GM11168 (cell line): ENCODE measurements around the gene SLC9A5.

Experiments
- in situ Hi-C: fragments of 300-500 bp; cut with MboI; formaldehyde crosslinking; loops from one replicate; pipeline ENCODE4 v1.12.0; 2022; ENCODE audit warnings: low sequenced_read_pairs; ENCODE audit not compliant: unreplicated experiment

The SLC9A5 gene

DNA sequence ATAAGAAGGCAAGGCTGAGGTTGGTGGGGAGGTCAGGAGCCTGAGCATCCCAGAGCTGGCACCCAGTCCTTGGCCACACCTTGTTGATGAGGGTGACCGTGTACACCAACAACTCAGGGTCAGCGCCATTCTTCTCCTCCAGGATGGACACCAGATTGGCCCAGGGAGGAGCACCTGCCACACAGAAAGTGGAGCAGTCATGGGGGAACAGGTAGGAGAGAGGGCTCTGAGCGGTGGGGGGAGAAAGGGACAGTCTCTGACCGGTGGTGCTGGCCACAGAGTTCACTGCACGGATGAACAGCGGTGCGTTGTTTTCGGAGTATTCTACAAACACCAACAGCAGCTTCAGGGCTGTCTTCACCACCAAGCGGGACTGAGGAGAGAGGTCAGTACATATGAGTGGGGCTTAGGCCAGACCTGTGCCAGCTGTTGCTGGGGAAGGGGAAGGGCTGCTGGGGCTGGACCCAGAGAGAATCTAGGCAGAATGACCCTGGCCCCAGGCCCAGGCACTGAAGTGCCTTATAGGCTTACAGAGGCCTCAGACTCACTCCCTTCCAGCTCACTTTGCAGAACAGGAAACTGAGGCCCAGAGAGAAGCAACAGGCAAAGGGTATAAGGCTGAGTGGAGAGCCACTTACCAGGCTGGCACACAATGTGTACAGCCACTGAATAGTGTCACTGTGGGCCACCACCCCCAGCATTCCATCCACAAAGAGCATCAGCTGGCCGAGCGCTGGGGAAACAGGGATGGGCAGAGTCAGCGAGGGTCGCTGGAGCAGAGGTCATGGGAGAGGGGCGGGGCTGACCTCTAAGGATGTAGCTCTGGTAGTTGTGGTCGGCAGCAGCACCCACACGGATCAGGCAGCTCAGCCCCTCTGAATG lies 11.1 kb upstream of the SLC9A5 start:
- in situ Hi-C loops, result no loop called here

DNA sequence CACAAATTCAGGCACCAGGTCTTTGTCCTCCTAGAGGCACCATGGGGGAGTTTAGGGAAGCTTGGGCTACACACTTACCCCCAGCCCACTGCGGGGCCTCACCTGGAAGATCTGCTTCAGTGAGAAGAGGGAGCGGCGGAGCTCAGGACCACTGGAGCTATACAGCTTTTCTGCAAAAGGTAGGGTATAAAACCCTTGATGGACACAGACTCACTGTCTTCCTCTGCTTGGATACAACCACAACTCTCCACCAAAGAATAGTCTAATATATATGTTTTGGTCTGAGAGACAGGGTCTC lies 10.6 kb upstream of the SLC9A5 start:
- in situ Hi-C loops, result no loop called here

DNA sequence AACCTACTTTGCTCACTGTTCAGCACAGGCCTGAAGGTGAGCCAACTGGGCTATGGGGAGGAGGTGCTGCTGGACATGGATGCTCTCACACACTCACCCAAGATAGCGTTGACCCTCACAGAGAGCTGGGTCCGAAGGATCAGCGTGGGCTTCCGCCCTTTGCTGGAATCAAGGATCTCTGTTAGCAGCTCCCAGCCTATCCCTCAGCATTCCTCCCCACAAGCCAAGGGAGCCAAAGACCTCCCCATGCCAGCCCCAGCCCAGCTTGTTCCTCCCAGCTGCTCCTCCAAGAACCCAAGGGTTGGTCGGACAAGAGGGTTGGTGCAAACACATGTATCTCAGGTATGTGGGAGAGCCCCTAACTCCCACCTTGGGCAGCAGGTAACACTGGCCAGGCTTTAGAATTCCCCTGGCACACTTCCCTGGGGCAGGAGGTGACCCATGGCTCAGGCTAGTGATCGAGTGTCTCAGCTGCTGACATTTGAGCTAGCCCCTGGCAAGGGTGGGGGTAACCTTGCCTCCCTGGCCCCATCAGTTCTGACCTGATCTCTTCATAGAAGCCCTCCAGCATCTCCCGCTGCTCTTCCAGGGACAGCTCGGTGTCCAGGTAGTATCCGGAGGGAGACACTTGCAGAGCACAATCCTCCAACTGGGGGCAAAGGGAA lies 9.8 kb upstream of the SLC9A5 start:
- in situ Hi-C loops, result no loop called here

DNA sequence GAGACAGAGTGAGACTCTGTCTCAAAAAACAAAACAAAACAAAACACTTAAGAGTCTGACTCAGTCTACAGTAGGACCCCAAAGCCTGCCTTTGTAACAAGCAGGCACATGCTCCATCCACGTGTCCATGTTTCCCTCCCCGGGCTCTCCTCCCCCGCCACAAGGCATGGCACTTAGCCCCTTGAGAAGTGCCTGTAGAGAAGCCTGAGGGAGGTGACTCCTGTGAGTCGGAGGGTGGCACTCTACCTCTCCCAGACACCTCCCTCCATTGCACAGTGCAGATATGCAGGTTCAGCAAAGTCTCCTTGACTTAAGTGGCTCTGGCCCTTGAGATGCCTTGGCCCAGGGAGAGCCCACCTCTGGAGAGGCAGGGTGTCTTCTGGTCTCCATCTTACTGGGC lies 8.3 kb upstream of the SLC9A5 start:
- in situ Hi-C loops, result no loop called here

DNA sequence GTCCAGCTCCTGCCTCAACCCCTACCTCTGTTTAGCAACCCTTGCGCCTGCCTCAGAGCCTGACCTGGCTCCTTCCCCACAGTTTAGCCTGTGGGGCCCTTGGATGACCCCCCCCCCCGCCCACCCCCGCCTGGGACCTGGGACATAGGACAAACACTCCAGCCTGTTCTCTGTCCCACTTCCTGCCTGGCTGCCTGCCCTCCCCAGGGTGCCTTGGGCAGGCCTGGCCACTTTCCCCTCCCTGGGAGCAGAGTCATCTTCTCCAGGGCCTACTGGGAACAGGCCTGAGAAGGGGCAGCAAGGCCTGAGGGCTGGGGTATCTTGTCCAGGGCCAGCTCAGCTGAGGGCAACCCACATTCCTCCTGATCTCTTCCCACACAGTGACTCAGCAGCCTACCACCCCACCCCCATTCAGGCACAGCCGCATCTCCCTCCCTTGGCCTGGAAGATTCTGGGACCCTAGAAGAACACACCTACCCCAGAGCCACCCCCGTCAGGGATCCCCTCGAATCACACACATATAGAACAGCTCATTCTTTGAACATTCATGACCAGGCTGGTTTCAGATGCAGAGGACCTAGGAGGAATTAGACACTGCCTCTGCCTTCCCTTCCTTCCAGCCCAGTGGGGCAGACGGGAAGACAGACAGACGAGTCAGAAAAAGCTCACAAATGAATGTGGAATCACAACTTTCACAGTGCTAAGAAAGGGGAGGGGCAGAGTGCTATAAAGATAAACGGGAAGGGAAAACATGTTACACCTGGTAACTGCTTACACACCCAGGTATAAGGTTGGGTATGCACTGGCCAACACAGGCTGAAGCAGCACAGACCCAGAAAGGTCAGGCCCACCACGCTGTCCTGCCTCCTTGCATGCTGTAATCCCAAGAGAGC lies 7.5 kb upstream of the SLC9A5 start:
- in situ Hi-C loops, result no loop called here

DNA sequence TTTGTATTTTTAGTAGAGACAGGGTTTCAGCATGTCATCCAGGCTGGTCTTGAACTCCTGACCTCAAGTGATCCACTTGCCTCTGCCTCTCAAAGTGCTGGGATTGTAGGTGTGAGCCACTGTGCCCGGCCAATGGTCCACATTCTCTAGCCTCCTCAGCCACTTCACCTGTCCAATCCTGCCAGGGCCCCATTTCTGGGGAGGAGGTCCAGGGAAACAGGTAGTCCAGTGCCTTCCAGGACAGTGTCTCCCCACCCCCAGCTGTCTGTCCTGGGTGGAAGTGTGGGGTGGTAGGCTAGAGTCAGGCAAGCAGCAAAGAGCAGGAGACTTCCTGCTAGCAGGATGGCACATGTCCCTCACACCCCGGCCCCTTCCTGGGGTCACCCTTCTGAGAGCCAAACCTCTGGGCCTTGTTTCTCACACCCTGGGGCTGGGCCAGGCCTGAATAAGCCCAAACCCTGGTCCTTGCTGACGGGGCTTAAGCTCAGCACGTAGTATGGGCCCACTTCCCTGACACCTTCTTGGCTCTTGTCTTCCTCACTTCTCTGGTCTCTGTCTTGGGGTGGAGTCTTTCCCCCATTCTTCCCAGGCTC lies 6.5 kb upstream of the SLC9A5 start:
- in situ Hi-C loops, result no loop called here

DNA sequence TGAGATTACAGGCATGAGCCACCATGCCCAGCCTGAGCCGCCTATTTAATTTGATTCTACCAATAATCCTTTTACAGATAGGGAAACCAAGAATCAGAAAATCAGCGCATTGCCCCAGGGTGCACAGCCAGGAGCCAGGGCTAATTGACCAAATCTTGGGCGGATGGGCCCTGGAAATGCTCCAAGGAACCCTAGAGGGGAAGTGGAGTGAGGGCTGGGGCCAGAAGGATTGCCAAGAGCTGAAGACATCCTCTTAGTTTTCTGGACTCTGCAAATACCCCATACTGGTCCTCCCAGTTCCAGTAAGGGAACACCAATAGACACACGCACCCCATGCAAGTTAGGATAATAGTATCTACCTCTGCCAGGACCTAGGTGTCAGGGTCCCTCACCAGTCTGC lies 5.3 kb upstream of the SLC9A5 start:
- in situ Hi-C loops, result no loop called here

DNA sequence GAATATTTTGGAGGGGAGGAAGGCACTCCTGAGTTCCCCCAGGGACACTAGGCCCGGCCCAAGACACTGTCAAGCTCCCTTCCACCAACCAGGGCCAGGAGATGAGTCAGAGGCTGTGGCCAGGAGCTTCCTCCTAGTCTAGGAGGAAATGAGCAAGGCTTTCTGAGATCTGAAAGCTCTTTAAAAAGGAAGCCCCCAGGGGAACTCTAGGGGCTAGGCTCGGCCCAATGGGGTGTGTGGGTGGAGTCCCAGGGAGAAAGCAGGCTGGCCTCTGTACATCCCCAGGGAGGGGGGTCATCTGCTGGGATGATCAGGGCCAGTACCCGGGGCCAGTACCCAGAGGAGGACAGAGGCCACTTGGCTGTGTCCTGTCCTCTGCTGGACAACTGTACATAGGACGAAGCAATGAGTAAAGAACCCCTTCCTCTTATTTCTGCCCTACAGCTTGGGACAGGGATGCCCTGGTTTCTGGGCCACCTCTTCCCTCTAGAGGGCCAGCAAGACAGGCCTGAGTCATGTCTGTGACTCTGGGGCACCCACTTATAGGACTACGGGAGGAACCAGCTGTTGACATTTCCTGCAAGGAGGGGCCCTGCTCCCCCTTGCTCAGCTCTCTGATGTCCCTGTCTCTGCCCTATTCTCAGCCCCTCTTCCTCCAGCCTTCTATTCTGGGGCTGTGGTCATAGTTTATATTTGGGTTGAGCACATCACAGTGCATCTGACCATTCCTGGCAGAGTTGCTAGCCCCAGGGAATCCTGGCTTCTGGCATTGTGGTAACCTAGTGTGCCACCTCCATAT lies 4.2 kb upstream of the SLC9A5 start:
- in situ Hi-C loops, result no loop called here

DNA sequence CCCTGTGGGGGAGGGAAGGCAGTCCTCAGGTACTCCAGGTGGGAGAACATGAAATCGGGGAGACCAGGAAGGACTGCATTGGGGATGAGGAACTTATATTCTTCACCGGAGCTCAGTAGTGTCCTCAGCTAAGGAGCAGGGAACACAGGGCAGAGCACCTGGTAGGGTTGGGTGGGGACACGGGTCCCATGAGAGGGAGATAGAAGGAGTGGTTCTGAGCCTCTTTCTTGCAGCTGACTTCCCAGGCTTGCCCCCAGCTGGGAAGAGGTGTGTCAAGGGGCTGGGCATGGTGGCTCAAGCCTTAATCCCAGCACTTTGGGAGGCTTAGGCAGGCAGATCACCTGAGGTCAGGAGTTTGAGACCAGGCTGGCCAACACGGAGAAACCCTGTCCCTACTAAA lies 3.6 kb upstream of the SLC9A5 start:
- in situ Hi-C loops, result no loop called here

DNA sequence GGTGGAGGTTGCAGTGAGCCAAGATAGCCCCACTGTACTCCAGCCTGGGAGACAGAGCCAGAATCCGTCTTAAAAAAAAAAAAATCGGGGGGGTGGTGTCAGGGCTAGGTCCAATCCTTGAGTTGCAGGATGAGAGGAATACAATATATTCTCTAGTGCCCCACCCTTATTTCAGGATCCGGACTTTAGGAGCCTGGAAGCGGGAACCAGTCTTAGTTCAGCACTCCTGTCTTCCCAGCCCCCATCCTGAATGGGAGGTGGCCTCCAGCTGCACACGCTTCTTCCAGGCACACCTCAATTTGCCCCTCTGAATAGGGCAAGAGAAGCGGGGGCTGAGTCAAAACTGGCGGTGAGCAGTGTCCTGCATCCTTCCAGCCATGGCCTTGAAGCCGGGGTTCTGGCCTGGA lies 3.1 kb upstream of the SLC9A5 start:
- in situ Hi-C loops, result no loop called here

DNA sequence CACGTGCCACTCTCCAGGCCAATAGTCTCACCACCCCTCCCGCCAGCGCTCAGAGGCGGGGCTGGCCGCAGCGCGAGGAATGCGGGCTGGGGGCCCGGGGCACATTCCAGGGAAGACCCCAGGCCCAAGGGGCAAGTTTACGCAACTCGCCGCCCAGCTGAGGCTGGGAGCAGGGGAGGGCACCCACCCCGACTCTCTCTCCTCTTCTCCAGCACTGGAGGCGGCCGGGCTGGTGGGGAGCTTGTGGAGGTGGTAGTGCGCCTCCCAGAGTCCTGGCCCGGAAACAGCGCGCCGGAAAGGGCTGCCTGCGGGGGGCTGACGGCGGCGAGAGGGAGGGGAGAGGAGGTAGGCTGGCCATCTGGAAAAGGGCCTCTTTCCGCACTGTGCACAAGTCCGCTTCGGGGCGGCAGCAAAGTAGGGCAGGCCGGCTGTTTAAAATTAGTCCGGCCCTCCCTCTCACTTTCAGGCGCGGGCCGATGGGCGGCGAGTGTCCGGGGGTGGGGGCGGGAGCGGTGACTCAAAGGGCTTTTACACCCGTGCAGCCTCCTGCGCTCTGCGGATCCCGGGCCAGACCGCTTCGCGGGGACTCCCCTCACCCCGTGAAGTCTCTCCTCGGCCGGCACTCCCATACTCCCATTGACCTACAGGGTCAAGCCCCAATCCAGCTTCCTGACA lies 2.6 kb upstream of the SLC9A5 start:
- in situ Hi-C loops, result no loop called here

DNA sequence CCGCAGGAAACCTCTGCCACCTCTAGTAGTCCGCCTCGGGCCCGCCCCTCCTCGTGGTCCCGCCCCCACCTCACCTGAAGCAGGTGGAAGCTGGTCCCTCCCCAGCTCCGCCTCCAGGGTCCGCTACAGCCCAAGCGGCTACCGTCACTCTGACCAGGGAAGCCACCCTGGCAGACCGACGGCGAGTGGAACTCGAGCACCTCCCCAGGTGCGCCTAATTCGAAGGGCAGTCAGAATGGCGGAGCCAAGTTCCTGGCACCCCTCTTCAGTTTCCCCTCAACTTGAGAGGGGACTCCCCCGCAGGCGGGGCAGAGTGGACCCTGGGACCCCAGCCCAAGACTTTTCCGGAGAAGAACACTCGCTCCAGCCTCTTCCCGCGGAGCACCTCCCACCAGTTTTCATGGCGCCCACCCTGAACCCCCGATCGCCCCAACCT lies 2.0 kb upstream of the SLC9A5 start:
- in situ Hi-C loops, result no loop called here

DNA sequence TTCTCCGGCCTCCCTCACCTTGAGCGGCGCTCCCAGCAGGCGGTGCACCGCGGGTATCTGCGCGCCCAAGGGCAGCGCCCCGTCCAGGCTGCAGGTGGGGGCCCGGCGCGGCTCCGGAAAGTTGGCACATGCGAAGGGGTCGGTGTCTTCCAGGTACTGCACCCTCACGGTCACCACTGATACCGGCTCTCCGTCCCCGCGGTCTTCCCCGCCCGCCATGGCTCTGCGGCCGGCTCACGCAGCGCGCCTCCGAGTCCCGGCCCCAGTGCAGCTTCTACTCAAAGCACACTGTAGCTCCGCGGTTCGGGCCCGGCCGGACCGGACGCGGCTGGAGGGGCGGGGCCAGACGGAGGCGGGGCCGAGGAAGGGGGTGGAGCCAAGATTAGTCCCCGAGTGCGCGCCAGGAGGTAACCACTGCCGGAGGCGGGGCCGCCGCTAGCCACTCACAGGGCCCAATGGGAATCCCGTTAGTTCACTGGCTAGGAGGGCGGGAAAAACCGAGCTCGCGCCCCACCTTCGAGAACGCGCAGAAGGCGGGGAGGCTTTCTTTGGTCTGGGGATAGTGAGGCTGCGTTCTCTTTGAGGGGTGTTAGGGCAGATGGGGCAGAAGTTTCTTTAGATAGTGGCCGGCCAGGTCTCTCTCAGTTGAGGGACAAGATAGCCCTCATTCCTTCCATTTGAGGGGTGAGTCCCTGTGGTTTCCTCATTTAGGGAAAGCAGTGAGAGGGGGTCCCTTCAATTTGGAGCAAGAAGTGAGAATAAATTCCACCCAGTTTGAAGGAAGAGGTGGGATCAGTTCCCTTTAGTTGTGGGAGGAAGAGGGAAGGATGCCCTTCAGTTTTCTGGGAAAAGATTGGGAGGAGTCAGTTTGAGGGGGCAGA lies 1.3 kb upstream of the SLC9A5 start, which contains the start of gene FHOD1:
FHOD1 (minus strand) TSS at position 290 of the 881 bp plus-strand sequence; CDS start at position 219, 71 bp downstream.
- in situ Hi-C loops, result no loop called here

DNA sequence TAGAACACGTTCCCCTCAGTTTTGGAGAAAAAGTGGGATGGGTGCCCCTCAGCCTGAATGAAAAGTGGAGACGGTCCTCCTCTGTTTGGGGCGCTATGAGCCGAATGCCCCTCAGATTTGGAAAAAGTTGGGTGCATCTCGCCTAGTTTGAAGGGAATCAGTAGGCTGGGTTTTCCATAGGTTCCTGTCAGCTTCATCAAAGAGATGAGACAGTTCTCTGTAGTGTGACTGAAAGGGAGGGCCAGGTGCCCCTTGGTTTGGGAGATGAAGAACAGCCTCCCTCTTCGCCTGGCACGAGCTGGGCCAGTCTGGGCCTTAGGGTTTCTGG lies 742 bp upstream of the SLC9A5 start:
- in situ Hi-C loops, result no loop called here

DNA sequence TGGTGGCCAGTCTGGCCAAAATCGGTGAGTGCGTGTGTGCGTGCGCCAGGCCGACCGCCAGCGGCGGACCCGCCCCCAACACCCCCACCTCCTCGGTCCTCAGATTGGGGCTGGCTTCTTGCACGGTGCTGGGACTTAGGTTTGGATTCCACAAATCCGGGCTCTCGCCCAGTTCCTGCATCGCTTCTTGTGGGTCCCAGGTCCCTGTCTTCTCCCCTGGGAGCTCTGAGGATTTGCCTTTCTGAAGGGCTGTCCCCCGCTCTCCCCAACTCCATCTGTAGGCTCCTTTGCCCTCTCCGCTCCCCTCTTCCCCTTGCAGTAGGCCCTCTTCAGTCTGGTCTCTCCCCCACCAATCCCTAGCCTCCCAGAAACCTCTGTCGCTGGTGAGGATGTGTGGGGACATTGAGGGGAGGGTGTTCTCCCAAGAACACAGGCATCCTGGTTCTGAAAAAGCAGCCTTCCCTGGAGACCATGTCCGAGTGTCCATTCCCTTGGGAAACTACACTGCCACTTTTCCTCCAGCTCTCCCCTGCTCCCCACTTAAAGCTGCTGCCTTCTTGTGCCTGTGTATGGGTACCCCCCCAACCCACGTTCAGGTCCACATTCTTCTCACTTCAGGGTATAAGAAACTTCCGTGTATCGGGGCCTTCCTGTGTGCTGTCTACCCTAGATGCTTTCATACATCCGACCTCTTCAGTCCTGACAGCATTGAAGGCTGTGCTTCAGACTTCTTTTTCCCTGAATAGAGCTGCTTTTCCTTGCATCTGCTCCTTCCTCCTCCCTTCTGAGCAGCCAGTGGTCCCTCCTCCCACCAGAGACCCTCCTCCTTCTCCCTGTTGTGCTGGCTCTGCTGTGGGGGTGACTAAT lies 632 bp downstream of the SLC9A5 start:
- in situ Hi-C loops, result loop anchor here (10.0 kb wide), 1 partner anchor 155 kb away; no protein-coding TSS in a partner anchor

DNA sequence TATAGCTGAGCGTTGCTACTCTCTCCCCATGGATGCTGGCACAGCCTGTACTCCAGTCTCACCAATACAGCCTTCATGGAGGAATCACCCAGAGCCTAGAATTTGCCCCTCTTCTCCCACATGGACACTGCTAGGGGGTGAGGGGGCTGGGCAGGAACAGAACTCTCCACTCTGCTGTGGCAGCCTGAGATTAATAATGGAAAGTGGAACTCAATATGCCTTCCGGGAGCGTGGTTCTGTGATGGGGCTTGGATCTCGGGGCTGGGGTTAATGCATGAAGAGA lies 1.2 kb downstream of the SLC9A5 start:
- in situ Hi-C loops, result loop anchor here (10.0 kb wide), 1 partner anchor 155 kb away; no protein-coding TSS in a partner anchor
